Karpas-422 (cell line): Measurements from ENCODE around the gene PLCD3. TPM values are rescaled to one million over a fixed set of nuclear protein-coding genes. Genes with fewer than 3 reads are reported as not detected.

Experiments
- DNase-seq: peaks from one replicate; pipeline ENCODE4 v3.0.0-alpha.2; 2015
- H2AFZ ChIP-seq: fragments of 200-600 bp; sonication (generic); 2 replicates; pipeline ENCODE4 v1.6.1; 2014; ENCODE audit warnings: antibody characterized with exemption, low read length, mixed read lengths
- H3K27ac ChIP-seq: fragments of 200-600 bp; sonication (generic); 2 replicates; pipeline ENCODE4 v1.5.1; 2014; ENCODE audit warnings: mild to moderate bottlenecking, low read length, moderate library complexity
- H3K27me3 ChIP-seq: fragments of 200-600 bp; sonication (generic); 2 replicates; pipeline ENCODE4 v1.6.1; 2014; ENCODE audit warnings: low read length, mixed read lengths
- H3K36me3 ChIP-seq: fragments of 200-600 bp; sonication (generic); 2 replicates; pipeline ENCODE4 v1.6.1; 2014; ENCODE audit warnings: low read length, mixed read lengths; ENCODE audit not compliant: insufficient read depth
- H3K4me1 ChIP-seq: fragments of 200-600 bp; sonication (generic); 2 replicates; pipeline ENCODE4 v1.6.1; 2014; ENCODE audit warnings: mild to moderate bottlenecking, low read length, mixed read lengths
- H3K4me2 ChIP-seq: fragments of 200-600 bp; sonication (generic); 2 replicates; pipeline ENCODE4 v1.6.1; 2014; ENCODE audit warnings: low read length, low read depth, mild to moderate bottlenecking; ENCODE audit not compliant: poor library complexity, severe bottlenecking
- H3K4me3 ChIP-seq: fragments of 200-600 bp; sonication (generic); 2 replicates; pipeline ENCODE4 v1.5.1; 2014; ENCODE audit warnings: mild to moderate bottlenecking, antibody characterized with exemption, low read length, mixed read lengths
- H3K79me2 ChIP-seq: fragments of 200-600 bp; sonication (generic); 2 replicates; pipeline ENCODE4 v1.6.1; 2014; ENCODE audit warnings: mild to moderate bottlenecking, low read length, mixed read lengths
- H3K9ac ChIP-seq: fragments of 200-600 bp; sonication (generic); 2 replicates; pipeline ENCODE4 v1.6.0; 2014; ENCODE audit warnings: low read length
- H3K9me2 ChIP-seq: fragments of 200-600 bp; sonication (generic), shearing (Covaris generic); replicated peaks from 2 replicates; pipeline ENCODE4 v1.6.0; 2014; ENCODE audit warnings: mild to moderate bottlenecking, low read length, moderate library complexity; ENCODE audit not compliant: insufficient read depth
- H3K9me3 ChIP-seq: fragments of 300-700, 200-600 bp; sonication (generic); 2 replicates; pipeline ENCODE4 v1.6.1; 2014; ENCODE audit warnings: low read length, mixed read lengths
- H4K20me1 ChIP-seq: fragments of 200-600 bp; sonication (generic); 2 replicates; pipeline ENCODE4 v1.6.1; 2014; ENCODE audit warnings: mild to moderate bottlenecking, antibody characterized with exemption, low read length, low read depth; ENCODE audit not compliant: insufficient read depth
- total RNA-seq: library from RNA; depleted of rRNA; stranded (reverse); fragments of >200 nt; shearing (Covaris generic); gene quantifications from 2 replicates; pipeline ENCODE4 v1.2.3, GENCODE V29; 2014; ENCODE audit warnings: low replicate concordance

PLCD3 gene
- total RNA-seq, 1 experiment from 2014 or later, result 0.45 TPM

- peaks cover 12% of the 10 kb centered on the region for H3K4me1 ChIP-seq
- no peak overlapping the region for H3K4me3 ChIP-seq
- H3K4me2 ChIP-seq, result no peak overlapping the region
- H2AFZ ChIP-seq, result no peak overlapping the region
- H3K27me3 ChIP-seq, result no peaks in the 10 kb centered on the region
- H3K36me3 ChIP-seq, result peaks cover 30% of the 10 kb centered on the region
- H3K9me3 ChIP-seq, result no peaks in the 10 kb centered on the region
- no peak overlapping the region for H3K9ac ChIP-seq
- no peak overlapping the region for H3K27ac ChIP-seq
- H4K20me1 ChIP-seq, result peaks cover 11% of the 10 kb centered on the region; the same call in 1 of the 2 replicates
- peak; percentile 89 for DNase-seq
- no peaks in the 10 kb centered on the region for H3K79me2 ChIP-seq
- no peaks in the 10 kb centered on the region for H3K9me2 ChIP-seq
Observed at GRCh38 chr17:45098869-45099616, 33.3 kb downstream of the PLCD3 start.

GRCh38 chr17:45098081-45098868, 34.0 kb downstream of the PLCD3 start:
- H3K4me3 ChIP-seq, result no peak overlapping the region
- peaks cover 12% of the 10 kb centered on the region for H3K4me1 ChIP-seq
- no peak overlapping the region for H3K4me2 ChIP-seq
- H3K9me2 ChIP-seq, result no peaks in the 10 kb centered on the region
- H4K20me1 ChIP-seq, result peaks cover 11% of the 10 kb centered on the region; the same call in 1 of the 2 replicates
- no peak overlapping the region for H3K9ac ChIP-seq
- no peak overlapping the region for H3K27ac ChIP-seq
- H3K27me3 ChIP-seq, result no peaks in the 10 kb centered on the region
- no peak overlapping the region for H2AFZ ChIP-seq
- H3K36me3 ChIP-seq, result peaks cover 36% of the 10 kb centered on the region
- H3K79me2 ChIP-seq, result no peaks in the 10 kb centered on the region
- H3K9me3 ChIP-seq, result no peaks in the 10 kb centered on the region
- no peak for DNase-seq

- Histone ChIP-seq H3K36me3 (peaks cover 37% of the 10 kb centered on the region), H3K27me3 (no peaks in the 10 kb centered on the region), H3K27ac (no peak overlapping the region), H3K9me3 (no peaks in the 10 kb centered on the region), H3K4me1 (peaks cover 12% of the 10 kb centered on the region), H2AFZ (no peak overlapping the region), H3K9me2 (no peaks in the 10 kb centered on the region), H3K9ac (no peak overlapping the region), H4K20me1 (peaks cover 14% of the 10 kb centered on the region; the same call in 1 of the 2 replicates), H3K79me2 (no peaks in the 10 kb centered on the region), H3K4me2 (no peak overlapping the region), H3K4me3 (no peak overlapping the region)
- no peak for DNase-seq
Observed at GRCh38 chr17:45096926-45097325, 35.4 kb downstream of the PLCD3 start.

GRCh38 chr17:45096141-45096540, 36.2 kb downstream of the PLCD3 start:
- no peak overlapping the region for H3K27ac ChIP-seq
- DNase-seq, result peak; percentile 86
- no peak overlapping the region for H2AFZ ChIP-seq
- H3K4me2 ChIP-seq, result peak overlapping the region; percentile 22
- H3K4me1 ChIP-seq, result peaks cover 12% of the 10 kb centered on the region
- no peaks in the 10 kb centered on the region for H3K79me2 ChIP-seq
- no peak overlapping the region for H3K4me3 ChIP-seq
- no peaks in the 10 kb centered on the region for H3K27me3 ChIP-seq
- peak overlapping the region; percentile 20; the same call in 1 of the 2 replicates for H3K9ac ChIP-seq
- H3K36me3 ChIP-seq, result peaks cover 44% of the 10 kb centered on the region
- peaks cover 15% of the 10 kb centered on the region; the same call in 1 of the 2 replicates for H4K20me1 ChIP-seq
- no peaks in the 10 kb centered on the region for H3K9me2 ChIP-seq
- no peaks in the 10 kb centered on the region for H3K9me3 ChIP-seq

GRCh38 chr17:45093444-45094110, 38.7 kb downstream of the PLCD3 start:
- Histone ChIP-seq H4K20me1 (peaks cover 15% of the 10 kb centered on the region; the same call in 1 of the 2 replicates), H3K79me2 (no peaks in the 10 kb centered on the region)

GRCh38 chr17:45092911-45093430, 39.3 kb downstream of the PLCD3 start:
- H3K27ac ChIP-seq, result no peak overlapping the region
- no peak overlapping the region for H3K4me2 ChIP-seq
- peaks cover 15% of the 10 kb centered on the region; the same call in 1 of the 2 replicates for H4K20me1 ChIP-seq
- H3K9ac ChIP-seq, result no peak overlapping the region
- H3K4me3 ChIP-seq, result no peak overlapping the region
- H3K36me3 ChIP-seq, result peaks cover 49% of the 10 kb centered on the region
- no peaks in the 10 kb centered on the region for H3K79me2 ChIP-seq
- H3K27me3 ChIP-seq, result no peaks in the 10 kb centered on the region
- H3K4me1 ChIP-seq, result peaks cover 12% of the 10 kb centered on the region
- DNase-seq, result no peak
- no peaks in the 10 kb centered on the region for H3K9me2 ChIP-seq
- no peaks in the 10 kb centered on the region for H3K9me3 ChIP-seq
- no peak overlapping the region for H2AFZ ChIP-seq

More at GRCh38 chr17:45093444-45094110, 38.7 kb downstream of the PLCD3 start:
- Histone ChIP-seq H3K36me3 (peaks cover 49% of the 10 kb centered on the region), H3K4me3 (no peak overlapping the region), H3K27me3 (no peaks in the 10 kb centered on the region), H3K9me2 (no peaks in the 10 kb centered on the region), H2AFZ (no peak overlapping the region), H3K9ac (no peak overlapping the region), H3K4me2 (no peak overlapping the region), H3K9me3 (no peaks in the 10 kb centered on the region), H3K27ac (no peak overlapping the region), H3K4me1 (peaks cover 12% of the 10 kb centered on the region)
- no peak for DNase-seq

GRCh38 chr17:45091778-45092425, 40.4 kb downstream of the PLCD3 start:
- Histone ChIP-seq H3K27me3 (no peaks in the 10 kb centered on the region), H3K4me3 (no peak overlapping the region), H3K4me2 (no peak overlapping the region), H3K9me3 (no peaks in the 10 kb centered on the region), H3K9me2 (no peaks in the 10 kb centered on the region), H3K79me2 (no peaks in the 10 kb centered on the region), H3K27ac (no peak overlapping the region), H2AFZ (no peak overlapping the region), H3K36me3 (peaks cover 46% of the 10 kb centered on the region), H3K4me1 (peaks cover 12% of the 10 kb centered on the region), H4K20me1 (peaks cover 12% of the 10 kb centered on the region; the same call in 1 of the 2 replicates), H3K9ac (no peak overlapping the region)
- no peak for DNase-seq
